ENCODE data around the gene CPNE5. TPM values are rescaled to one million over a fixed set of nuclear protein-coding genes. Genes with fewer than 3 reads are reported as not detected.

Gene CPNE5
- 0.81 TPM for total RNA-seq

DNA sequence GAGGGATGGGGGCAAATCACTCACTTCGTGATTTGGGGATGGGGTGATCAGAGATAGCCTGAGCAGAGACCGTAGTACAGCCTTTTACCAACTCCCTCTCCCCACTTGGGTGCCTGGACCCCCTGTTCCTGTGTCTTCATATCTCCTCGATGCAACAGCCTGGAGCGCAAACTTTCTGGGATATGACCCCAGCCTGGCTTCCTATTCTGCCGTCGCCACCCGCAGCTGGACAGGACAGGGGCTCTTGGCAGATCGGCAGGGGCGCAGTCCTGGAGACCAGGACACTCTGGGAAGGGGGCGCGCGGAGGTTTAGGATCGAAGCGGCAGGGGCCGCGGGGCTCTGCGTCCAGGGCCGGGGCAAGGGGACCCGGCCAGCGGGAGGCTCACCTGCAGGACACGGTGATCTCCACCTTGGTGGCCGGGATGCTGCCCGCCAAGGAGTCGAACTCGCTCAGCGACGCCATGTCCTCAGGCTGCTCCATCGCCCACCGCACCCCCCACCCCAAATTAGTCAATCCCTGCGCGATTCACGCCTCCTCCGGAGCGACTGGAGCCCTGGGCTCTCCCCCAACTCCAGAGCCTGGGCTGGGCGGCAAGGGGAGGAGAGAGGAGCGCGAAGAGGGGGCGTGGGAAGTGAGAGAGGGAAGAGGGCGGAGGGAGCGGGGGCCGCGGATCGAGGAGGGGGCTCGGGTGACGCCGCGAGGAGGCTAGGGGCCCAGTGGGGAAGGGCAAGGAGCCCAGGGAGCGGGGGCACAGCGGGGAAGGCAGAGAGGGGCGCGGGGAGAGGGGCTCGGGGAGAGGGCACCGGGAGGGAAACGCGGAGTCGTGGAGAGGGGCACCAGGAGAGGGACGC, at the start of gene CPNE5:
TSS of gene CPNE5 (minus strand) at position 549 of the 853 bp plus-strand sequence. CDS start at position 482, 67 bp downstream.
- DNase-seq (ENCODE audit: low read depth in 2 of 3, low spot score in 2 of 3): no peak

- no peak for DNase-seq (ENCODE audit: low read depth in 2 of 3, low spot score in 2 of 3)
Measured at GRCh38 chr6:36888115-36888643, 48.9 kb upstream of the CPNE5 start.

GRCh38 chr6:36886950-36887618, 47.8 kb upstream of the CPNE5 start:
- no peak for DNase-seq (ENCODE audit: low read depth in 2 of 3, low spot score in 2 of 3)

- DNase-seq (ENCODE audit: low read depth in 2 of 3, low spot score in 2 of 3): peak; percentile 92 to 99 (median 97)
Measured at GRCh38 chr6:36885461-36886401, 46.5 kb upstream of the CPNE5 start, which contains the start of gene C6orf89. Gene C6orf89 (plus strand): TSS chr6:36885952. CDS start chr6:36899445, 13,493 bp downstream.

DNA sequence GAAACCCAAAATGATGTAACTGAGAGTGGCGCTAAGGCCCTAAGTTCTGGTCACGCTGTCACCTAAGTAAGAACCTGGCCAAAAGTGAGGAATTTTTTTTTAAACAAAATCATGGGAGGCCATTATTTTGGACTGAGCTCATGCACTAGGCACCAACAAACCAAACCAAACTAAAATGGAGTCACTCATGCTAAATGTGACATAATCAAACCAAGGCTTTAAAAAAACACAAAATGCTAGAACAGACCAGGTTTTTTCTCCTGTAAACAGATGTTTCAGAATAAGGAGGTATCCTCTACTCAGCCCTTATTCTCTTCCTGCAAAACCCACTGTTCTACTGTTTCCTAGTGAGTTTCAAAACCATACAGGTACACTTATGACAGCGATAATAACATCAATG, 45.4 kb upstream of the CPNE5 start:
- DNase-seq (ENCODE audit: low read depth in 2 of 3, low spot score in 2 of 3): no peak

GRCh38 chr6:36875250-36875633, 36.0 kb upstream of the CPNE5 start:
- no peak for DNase-seq (ENCODE audit: low read depth in 2 of 3, low spot score in 2 of 3)

DNA sequence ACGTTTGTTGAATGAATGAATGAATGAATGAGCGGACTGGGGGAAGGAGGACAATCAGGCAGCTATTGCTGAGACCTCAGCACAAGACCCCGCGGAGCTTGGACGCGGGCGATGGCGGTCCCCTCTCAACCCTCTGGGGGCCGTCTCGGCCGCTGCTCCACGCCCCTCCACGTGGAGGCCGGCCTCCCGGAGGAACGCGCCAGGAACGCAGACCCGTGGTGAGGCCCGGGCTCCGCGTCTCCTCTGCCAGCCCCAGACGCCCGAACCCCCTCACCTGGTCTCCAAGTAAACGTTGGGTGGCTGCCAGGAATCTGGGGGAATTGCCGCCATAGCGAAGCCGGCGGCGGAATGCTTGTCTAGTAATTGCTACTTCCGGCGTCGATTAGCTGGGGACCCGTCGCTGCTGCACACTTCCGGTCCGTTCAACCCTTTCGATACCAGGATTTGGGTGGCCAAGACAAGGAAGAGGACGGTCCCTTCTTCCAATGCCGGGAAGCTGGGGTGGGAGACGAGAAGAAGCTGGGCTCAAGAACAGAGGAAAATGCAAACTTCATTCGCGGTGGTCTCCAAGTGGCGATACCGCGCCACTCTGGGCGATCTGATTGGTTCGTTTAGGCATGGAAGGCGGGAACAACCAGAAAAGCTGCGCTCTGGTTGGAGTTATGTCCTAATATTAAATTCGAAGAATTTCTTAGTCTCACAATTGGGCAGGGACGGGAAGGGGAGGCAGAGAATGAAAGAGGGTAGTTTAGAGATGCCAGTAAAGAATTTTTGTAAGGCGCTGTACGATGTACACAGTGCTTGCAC, 35.4 kb upstream of the CPNE5 start, which contains the start of gene PPIL1:
TSS of gene PPIL1 (minus strand) at position 361 of the 807 bp plus-strand sequence. CDS start at position 330, 31 bp downstream.
- DNase-seq (ENCODE audit: low read depth in 2 of 3, low spot score in 2 of 3): peak; percentile 85 to 94 (median 91)

DNA sequence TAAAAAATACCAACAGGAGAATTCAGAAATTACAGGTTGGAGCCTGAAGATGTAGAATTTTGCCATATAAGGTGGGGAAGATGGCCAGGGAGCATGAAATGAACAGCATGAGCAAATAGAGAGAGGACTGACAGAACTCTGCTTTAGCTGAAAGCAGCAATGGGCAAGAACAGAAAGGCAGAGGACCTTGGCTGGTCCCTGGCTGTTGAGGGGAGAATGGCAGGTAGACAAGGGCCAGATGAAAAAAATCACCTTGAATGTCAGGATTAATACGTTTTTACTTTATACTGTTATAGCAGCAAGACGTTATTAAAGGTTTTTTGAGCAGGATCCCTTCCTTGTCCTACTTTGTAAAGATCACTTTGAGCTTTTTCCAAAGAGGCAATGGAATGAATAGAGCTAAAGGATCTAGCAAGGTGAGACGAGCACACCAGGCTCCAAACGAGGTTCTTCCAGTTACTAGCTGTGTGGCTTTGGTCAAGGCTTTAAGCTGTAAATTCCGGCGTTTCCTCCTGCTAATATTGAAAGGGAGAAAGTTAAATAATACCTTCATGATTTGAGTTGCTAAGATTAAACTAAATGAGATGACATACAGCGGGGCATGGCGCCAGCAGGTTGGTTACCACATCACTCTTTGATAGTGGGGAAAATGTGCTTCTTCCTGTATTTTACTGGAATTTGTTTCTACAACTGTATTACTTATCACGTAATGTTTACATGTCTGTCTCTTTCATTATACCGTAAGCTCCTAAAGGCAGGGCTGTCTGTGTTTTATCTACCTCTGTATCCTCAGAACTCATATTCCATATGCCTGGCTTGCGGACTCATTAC, 34.6 kb upstream of the CPNE5 start:
- no peak for DNase-seq (ENCODE audit: low read depth in 2 of 3, low spot score in 2 of 3)

DNA sequence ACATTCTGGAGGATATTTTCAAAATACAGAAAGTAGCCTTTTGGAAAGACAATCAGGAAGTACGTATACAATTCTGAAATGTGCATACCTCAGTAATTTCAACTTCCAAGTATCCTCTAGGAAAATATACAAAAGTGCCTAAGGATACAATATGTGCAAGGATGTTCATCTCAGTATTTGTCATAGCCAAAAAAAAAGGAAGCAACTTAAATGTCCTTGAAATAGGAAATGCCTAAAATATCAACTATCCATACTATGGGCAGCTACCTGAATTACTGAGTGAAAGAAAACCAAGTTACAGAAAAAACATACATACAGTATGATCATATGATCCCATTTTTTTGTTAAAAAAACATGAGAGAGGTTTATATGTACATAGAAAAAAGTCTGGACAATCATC, 33.9 kb upstream of the CPNE5 start:
- no peak for DNase-seq (ENCODE audit: low read depth in 2 of 3, low spot score in 2 of 3)

GRCh38 chr6:36871686-36872085, 32.4 kb upstream of the CPNE5 start:
- no peak for DNase-seq (ENCODE audit: low read depth in 2 of 3, low spot score in 2 of 3)

DNA sequence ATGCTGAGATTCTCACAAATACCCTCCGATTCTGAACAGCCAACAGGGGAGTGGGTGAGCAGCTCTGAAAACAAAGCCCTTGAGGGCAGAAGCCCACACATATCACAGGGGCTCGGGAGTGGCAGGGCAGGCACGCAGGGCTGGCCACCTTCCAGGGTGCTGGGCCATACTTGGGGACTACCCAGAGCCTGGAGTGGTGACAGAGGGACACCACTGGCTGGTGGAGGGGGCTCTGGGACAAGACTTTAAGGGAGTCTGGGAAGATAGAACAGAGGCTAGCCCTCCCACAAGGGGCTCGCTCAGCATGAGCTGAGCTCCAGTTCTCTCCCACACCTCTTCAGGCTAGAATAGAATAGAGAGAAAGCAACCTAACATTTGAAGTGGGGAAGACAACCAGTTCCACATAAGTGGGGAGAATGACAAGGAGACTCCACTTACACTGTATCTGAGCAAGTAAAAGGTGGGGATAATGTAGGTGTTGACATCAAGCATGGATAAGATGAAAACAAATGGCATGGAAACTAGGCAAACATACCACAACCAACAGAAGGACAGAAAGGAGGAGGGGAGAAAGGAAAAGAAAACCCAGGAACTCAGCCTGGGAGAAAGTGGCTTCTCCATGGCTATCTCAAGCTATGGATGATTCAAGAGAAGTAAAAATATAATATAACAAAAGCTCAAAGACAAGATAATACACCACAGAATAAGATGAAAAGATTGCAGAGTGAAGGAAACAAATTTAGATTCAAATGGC, 28.4 kb upstream of the CPNE5 start:
- DNase-seq (ENCODE audit: low read depth in 2 of 3, low spot score in 2 of 3): no peak

GRCh38 chr6:36865835-36866234, 26.6 kb upstream of the CPNE5 start:
- DNase-seq (ENCODE audit: low read depth in 2 of 3, low spot score in 2 of 3): no peak

DNA sequence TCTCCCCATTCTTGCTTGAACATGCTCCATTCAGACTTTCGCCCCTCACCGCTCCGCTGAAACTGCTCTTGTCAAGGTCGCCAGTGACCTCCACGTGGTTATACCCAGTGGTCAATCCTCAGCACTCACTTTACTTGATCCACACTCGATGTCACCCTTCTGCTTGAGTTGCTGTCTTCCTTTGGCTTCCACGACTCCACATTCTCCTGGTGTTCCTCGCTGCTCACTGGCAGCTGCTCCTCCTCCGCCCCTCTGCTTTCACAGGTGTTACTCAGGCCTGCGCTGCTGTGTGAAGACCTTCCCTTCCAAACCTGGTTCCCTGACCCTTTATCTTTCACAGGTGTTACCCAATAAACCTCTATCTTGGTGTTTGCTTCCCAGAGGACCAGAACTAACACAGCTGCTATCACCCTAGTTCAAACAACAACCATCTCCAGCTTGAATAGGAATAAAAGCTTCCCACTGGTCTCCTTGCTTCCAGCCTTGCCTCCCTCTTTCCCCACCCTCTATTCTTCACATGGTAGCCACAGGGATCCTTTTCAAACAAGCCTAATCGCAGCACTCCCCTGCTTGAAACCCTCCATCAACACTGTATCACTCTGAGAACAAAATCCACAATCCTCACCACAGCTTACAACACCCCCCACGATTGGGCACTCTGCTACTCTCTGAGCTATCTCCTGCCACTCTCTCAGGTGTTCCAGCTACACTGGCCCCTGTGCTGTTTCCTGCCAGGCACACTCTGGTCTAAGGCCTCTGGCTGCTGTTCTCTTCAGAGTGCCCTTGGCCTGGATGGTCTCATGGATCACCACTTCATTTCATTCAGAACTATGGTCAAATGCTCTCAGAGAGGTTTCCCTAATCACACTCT, 24.7 kb upstream of the CPNE5 start:
- DNase-seq (ENCODE audit: low read depth in 2 of 3, low spot score in 2 of 3): no peak

GRCh38 chr6:36862848-36863382, 23.7 kb upstream of the CPNE5 start:
- no peak for DNase-seq (ENCODE audit: low read depth in 2 of 3, low spot score in 2 of 3)

DNA sequence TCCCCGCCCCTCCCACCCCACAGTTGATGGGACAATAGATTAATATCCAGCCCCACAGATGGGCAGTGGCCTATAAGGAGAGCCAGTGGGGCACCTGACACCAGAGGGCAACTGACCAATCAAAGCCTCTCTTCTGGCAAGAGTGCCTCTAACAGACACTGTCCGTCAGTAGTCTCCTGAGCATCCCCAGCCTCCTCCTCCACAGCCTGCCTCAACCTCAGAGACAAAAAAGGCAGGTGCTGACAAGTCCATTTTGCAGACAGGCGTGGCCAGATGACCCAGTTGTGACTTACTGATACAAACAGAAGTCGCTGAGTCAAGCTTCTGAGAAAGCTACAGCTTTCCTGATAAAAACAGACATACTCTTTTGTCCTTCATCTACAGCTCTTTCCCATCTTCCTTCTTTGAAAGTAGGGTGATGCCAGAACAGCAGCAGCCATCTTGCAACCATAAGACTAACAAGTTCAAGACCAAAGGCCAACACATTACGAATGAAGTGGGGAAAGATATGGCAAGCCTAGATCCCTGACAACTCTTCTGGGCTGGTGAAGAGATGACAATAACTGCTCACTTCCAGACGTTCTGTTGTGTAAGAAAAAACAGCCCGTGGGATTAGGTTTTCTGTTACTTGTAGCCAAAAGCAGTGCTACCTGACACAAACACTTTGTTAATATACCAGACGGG, 23.1 kb upstream of the CPNE5 start:
- no peak for DNase-seq (ENCODE audit: low read depth in 2 of 3, low spot score in 2 of 3)

DNA sequence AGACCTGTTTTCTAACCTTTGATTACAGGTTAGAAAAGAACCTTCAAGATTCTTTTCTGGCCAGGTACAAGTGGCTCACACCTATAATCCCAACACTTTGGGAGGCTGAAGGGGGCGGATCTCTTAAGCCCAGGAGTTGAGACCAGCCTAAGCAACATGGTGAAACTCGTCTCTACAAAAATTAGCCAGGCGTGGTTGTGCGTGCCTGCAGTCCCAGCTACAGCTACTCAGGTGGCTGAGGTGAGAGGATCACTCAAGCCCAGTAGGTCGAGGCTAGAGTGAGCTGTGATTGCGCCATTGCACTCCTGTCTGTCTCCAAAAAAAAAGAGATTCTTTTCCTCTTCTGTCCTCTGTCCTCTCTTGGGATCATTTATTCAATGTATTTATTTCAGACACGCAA, 20.9 kb upstream of the CPNE5 start:
- DNase-seq (ENCODE audit: low read depth in 2 of 3, low spot score in 2 of 3): no peak

Data from hematopoietic multipotent progenitor cell (in vitro differentiated cells).